ENCODE measurements around the gene SLC16A7. TPM values are rescaled to one million over a fixed set of nuclear protein-coding genes. Genes with fewer than 3 reads are reported as not detected.

SLC16A7 gene
- total RNA-seq, 3 donors from 2014 or later (not counting 1 experiment from before 2014, with no cell fraction given): 42.4 to 46.9 (median 43.2) TPM

DNA sequence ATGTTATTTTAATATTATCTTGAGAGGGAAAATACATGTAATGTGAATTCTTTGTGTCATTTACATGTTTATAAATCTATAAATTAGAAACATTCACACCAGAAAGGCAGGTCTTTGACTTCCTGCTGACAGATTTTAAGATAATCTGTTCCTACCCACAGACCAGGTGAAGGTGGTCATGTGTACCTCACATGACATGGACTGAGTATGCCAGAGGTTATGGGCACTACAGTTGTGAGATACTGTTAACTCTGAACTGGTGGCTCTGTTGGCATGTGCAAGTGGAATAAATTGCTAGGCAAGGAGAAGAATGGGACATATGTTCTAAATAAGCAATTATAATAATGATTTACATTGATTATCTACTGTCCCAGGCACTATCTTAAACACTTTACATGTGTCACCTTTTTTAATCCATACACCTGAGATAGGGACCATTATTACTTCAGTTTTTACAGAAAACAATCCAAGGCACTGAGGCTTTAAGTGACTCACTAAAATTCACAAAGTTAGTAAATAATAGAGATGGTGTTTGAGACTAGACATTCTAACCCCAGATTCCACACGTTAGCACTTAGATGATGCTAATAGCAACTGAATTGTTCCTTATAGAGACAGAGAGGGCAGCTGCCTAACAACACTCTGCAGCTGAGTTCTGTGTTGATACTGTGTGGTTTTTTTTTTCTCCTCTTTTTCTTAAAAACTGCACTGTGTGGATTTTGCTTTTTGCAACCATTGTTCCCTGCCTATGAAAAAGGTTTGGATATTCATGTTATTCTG, 23.8 kb downstream of the SLC16A7 start:
- Histone ChIP-seq H3K27ac (ENCODE audit: low read length) (no peak overlapping the region), H3K27me3 (ENCODE audit: control insufficient read depth, insufficient read depth, low read length) (no peaks in the 10 kb centered on the region), H3K36me3 (ENCODE audit: control insufficient read depth, insufficient read depth, low read length) (no peaks in the 10 kb centered on the region), H3K4me1 (ENCODE audit: control insufficient read depth, insufficient read depth, low read length) (no peaks in the 10 kb centered on the region), H3K9me3 (ENCODE audit: control insufficient read depth, insufficient read depth, low read length) (no peaks in the 10 kb centered on the region), H3K4me3 (ENCODE audit: low read length) (no peak overlapping the region)
- TF ChIP-seq, protein P1, sequence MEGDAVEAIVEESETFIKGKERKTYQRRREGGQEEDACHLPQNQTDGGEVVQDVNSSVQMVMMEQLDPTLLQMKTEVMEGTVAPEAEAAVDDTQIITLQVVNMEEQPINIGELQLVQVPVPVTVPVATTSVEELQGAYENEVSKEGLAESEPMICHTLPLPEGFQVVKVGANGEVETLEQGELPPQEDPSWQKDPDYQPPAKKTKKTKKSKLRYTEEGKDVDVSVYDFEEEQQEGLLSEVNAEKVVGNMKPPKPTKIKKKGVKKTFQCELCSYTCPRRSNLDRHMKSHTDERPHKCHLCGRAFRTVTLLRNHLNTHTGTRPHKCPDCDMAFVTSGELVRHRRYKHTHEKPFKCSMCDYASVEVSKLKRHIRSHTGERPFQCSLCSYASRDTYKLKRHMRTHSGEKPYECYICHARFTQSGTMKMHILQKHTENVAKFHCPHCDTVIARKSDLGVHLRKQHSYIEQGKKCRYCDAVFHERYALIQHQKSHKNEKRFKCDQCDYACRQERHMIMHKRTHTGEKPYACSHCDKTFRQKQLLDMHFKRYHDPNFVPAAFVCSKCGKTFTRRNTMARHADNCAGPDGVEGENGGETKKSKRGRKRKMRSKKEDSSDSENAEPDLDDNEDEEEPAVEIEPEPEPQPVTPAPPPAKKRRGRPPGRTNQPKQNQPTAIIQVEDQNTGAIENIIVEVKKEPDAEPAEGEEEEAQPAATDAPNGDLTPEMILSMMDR (IDR thresholded peaks at IDR 0.05): no peak
- no CpG with 5 or more reads among the region's 1 CpG for WGBS (ENCODE audit: insufficient coverage)
- DNase-seq: no peak
- Mint-ChIP-seq H3K4me3 (no peak overlapping the region), H3K36me3 (no peaks in the 10 kb centered on the region), H3K27ac (peak overlapping the region; percentile 64 to 65), H3K4me1 (peaks cover 51 to 54% of the 10 kb centered on the region in 2 donors), H3K9me3 (no peaks in the 10 kb centered on the region), H3K27me3 (ENCODE audit: low read depth in 2 of 2) (no peaks in the 10 kb centered on the region)
- peak in 2 of 3 donors; percentile 53 to 55 for ATAC-seq
- intact Hi-C loops (cut with micrococcal nuclease): no loop called here

DNA sequence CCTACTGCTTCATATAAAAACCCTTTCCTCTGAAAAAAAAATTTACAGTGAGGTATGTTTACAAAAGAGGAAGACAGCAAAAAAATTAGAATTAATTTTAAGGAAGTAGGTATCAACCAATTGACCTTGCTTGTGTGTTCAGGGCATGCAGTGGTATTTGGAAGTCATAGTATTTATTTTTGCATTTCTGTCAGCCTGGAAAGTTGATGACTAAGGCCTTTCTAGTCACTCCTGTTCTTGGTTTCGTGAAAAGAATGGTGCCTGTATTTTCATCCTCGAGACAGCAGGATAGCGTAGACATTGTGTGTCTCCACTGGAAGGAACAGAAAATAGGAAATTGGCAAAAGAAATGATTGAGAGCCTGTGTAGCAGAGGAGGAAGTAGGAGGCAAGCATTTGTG, 24.5 kb downstream of the SLC16A7 start:
- H3K36me3 Mint-ChIP-seq: no peaks in the 10 kb centered on the region
- intact Hi-C loops (cut with micrococcal nuclease): no loop called here
- Histone ChIP-seq H3K4me3 (ENCODE audit: low read length) (no peak overlapping the region), H3K36me3 (ENCODE audit: control insufficient read depth, insufficient read depth, low read length) (no peaks in the 10 kb centered on the region), H3K9me3 (ENCODE audit: control insufficient read depth, insufficient read depth, low read length) (no peaks in the 10 kb centered on the region), H3K27me3 (ENCODE audit: control insufficient read depth, insufficient read depth, low read length) (no peaks in the 10 kb centered on the region), H3K4me1 (ENCODE audit: control insufficient read depth, insufficient read depth, low read length) (no peaks in the 10 kb centered on the region), H3K27ac (ENCODE audit: low read length) (no peak overlapping the region)
- no peaks in the 10 kb centered on the region for H3K27me3 Mint-ChIP-seq (ENCODE audit: low read depth in 2 of 2)
- ATAC-seq (no peak), DNase-seq (no peak)
- WGBS (ENCODE audit: insufficient coverage): 61% methylated on average over 3 of the region's 3 CpGs
- TF ChIP-seq, protein P1 (IDR thresholded peaks at IDR 0.05): no peak
- H3K4me1 Mint-ChIP-seq: peaks cover 55 to 59% of the 10 kb centered on the region in 2 donors
- H3K27ac Mint-ChIP-seq: peak overlapping the region; percentile 64 to 65
- H3K4me3 Mint-ChIP-seq: no peak overlapping the region
- no peaks in the 10 kb centered on the region for H3K9me3 Mint-ChIP-seq

DNA sequence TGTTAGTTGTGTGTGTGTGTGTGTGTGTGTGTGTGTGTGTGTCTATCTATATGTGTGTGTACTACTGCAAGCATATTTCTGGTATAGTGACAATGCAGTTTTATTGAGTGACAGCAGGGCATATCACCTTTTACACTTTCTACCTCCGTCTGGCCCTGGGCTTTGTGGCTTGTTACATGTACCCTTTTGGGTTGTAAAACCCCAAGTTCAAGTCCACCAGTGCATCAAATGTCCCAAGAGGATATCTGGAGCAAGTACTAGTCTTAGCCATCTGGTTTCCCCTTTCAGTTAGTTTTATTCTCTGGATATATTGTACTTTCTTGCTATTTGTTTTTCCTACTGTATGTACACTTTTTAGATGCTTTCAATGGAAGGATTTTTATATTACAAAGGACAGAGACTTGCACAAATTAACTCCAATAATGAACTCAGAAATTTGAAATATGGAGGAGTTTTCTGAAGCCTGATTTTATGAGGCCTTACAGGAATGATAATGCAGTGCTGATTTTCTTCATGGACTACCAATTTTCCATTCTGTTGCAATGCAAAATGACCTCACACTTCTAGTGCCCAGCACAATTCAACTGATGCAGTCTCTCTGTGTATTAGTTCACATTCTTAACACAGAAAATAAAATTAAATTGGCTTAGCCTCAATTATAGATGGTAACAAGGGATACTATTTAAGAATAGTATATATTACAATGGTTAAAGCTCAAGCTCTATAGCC, 29.1 kb downstream of the SLC16A7 start:
- Histone ChIP-seq H3K36me3 (ENCODE audit: control insufficient read depth, insufficient read depth, low read length) (no peaks in the 10 kb centered on the region), H3K9me3 (ENCODE audit: control insufficient read depth, insufficient read depth, low read length) (no peaks in the 10 kb centered on the region), H3K27ac (ENCODE audit: low read length) (no peak overlapping the region), H3K4me3 (ENCODE audit: low read length) (no peak overlapping the region), H3K4me1 (ENCODE audit: control insufficient read depth, insufficient read depth, low read length) (no peaks in the 10 kb centered on the region), H3K27me3 (ENCODE audit: control insufficient read depth, insufficient read depth, low read length) (no peaks in the 10 kb centered on the region)
- 46% methylated on average over 1 of the region's 1 CpG for WGBS (ENCODE audit: insufficient coverage)
- Mint-ChIP-seq H3K4me3 (no peak overlapping the region), H3K4me1 (peaks cover 49 to 60% of the 10 kb centered on the region in 2 donors), H3K36me3 (no peaks in the 10 kb centered on the region), H3K9me3 (no peaks in the 10 kb centered on the region), H3K27me3 (ENCODE audit: low read depth in 2 of 2) (no peaks in the 10 kb centered on the region), H3K27ac (peak overlapping the region in 1 of 2 donors; percentile 40)
- ATAC-seq (no peak), DNase-seq (no peak)
- intact Hi-C loops (cut with micrococcal nuclease): no loop called here
- TF ChIP-seq, protein P1 (IDR thresholded peaks at IDR 0.05): no peak

Measured in natural killer cell (primary cell).